ENCODE data around the gene RMI2.

RMI2 gene

GRCh38 chr16:11316331-11317015, 28.8 kb upstream of the RMI2 start:
- no peaks in the 10 kb centered on the region for H3K36me3 ChIP-seq (ENCODE audit: control insufficient read depth in 2 of 2, insufficient read depth in 1 of 2, low read length in 2 of 2)
- H3K4me1 ChIP-seq (ENCODE audit: control insufficient read depth, insufficient read depth, low read length), result no peaks in the 10 kb centered on the region
- H3K27ac ChIP-seq (ENCODE audit: extremely low read depth, low read depth, low read length), result no peak overlapping the region
- no peak for TF ChIP-seq ZNF132 (tag by site-specific recombination; IDR thresholded peaks at IDR 0.05; ENCODE audit: borderline replicate concordance)
- peak; percentile 38; the same call in 1 of the 2 replicates for TF ChIP-seq ZNF664 (tag by site-specific recombination; IDR thresholded peaks at IDR 0.05)
- ChIA-PET POLR2A (no interaction called here), CTCF (no interaction called here)
- H3K9me3 ChIP-seq (ENCODE audit: control insufficient read depth, insufficient read depth, low read depth, low read length), result no peaks in the 10 kb centered on the region
- H3K4me3 ChIP-seq (ENCODE audit: low read depth, low read length), result no peak overlapping the region

GRCh38 chr16:11318817-11319216, 26.4 kb upstream of the RMI2 start:
- Histone ChIP-seq H3K27ac (ENCODE audit: extremely low read depth, low read depth, low read length) (no peak overlapping the region), H3K9me3 (ENCODE audit: control insufficient read depth, insufficient read depth, low read depth, low read length) (no peaks in the 10 kb centered on the region), H3K4me3 (ENCODE audit: low read depth, low read length) (no peak overlapping the region), H3K36me3 (ENCODE audit: control insufficient read depth in 2 of 2, insufficient read depth in 1 of 2, low read length in 2 of 2) (no peaks in the 10 kb centered on the region), H3K4me1 (ENCODE audit: control insufficient read depth, insufficient read depth, low read length) (no peaks in the 10 kb centered on the region)
- TF ChIP-seq HOXD13 (CRISPR knock-in tag; IDR thresholded peaks at IDR 0.05; ENCODE audit: borderline replicate concordance) (0 out of 2 replicates have a peak, but pooled peaks have one; percentile 17), ZNF416 (tag by site-specific recombination; IDR thresholded peaks at IDR 0.05) (no peak), ZNF623 (tag by site-specific recombination; IDR thresholded peaks at IDR 0.05) (peak; percentile 100)
- ChIA-PET CTCF (interaction anchor here (0.7 kb wide), 1 partner anchor 64 kb away, joined by 3 read pairs; no protein-coding TSS in a partner anchor), POLR2A (no interaction called here)

- no peaks in the 10 kb centered on the region for H3K9me3 ChIP-seq (ENCODE audit: control insufficient read depth, insufficient read depth, low read depth, low read length)
- no peaks in the 10 kb centered on the region for H3K36me3 ChIP-seq (ENCODE audit: control insufficient read depth in 2 of 2, insufficient read depth in 1 of 2, low read length in 2 of 2)
- no peak overlapping the region for H3K4me3 ChIP-seq (ENCODE audit: low read depth, low read length)
- ChIA-PET CTCF (interaction anchor here (1.0 kb wide), 1 partner anchor 355 kb away, joined by 3 read pairs; no protein-coding TSS in a partner anchor), POLR2A (no interaction called here)
- no peaks in the 10 kb centered on the region for H3K4me1 ChIP-seq (ENCODE audit: control insufficient read depth, insufficient read depth, low read length)
- H3K27ac ChIP-seq (ENCODE audit: extremely low read depth, low read depth, low read length), result no peak overlapping the region
- TF ChIP-seq ZNF37A (tag by site-specific recombination; IDR thresholded peaks at IDR 0.05) (peak; percentile 30; the same call in 1 of the 2 replicates), ZNF112 (tag by site-specific recombination; IDR thresholded peaks at IDR 0.05) (peak; percentile 77), ZNF184 (tag by site-specific recombination; IDR thresholded peaks at IDR 0.05) (peak; percentile 64; the same call in 1 of the 2 replicates), ZNF449 (tag by site-specific recombination; IDR thresholded peaks at IDR 0.05) (no peak), BCL6B (tag by site-specific recombination; IDR thresholded peaks at IDR 0.05) (0 out of 2 replicates have a peak, but pooled peaks have one; percentile 17), ZBTB44 (tag by site-specific recombination; IDR thresholded peaks at IDR 0.05) (peak; percentile 68; the same call in 1 of the 2 replicates), ZNF350 (tag by site-specific recombination; IDR thresholded peaks at IDR 0.05) (peak; percentile 48; the same call in 1 of the 2 replicates), ZNF544 (tag by site-specific recombination; IDR thresholded peaks at IDR 0.05) (peak; percentile 89), ZNF571 (tag by site-specific recombination; IDR thresholded peaks at IDR 0.05) (0 out of 2 replicates have a peak, but pooled peaks have one; percentile 32), ZNF776 (tag by site-specific recombination; IDR thresholded peaks at IDR 0.05; ENCODE audit: borderline replicate concordance) (peak; percentile 90), GLIS1 (tag by site-specific recombination; IDR thresholded peaks at IDR 0.05) (no peak)
Observed at GRCh38 chr16:11319529-11320146, 25.6 kb upstream of the RMI2 start.
